Esophagus muscularis mucosa (tissue), 4 donors: ENCODE data around the gene MYH7.

Experiments
- CTCF ChIP-seq, 3 experiments: fragments of 200-600 bp in 2 of 3; fragments of 450-650 bp in 1 of 3; sonication (generic) in 2 of 3; IDR thresholded peaks; one replicate each; pipeline ENCODE4 v1.5.1; 2017 to 2019; ENCODE audit warnings: antibody characterized with exemption in 3 of 3, mild to moderate bottlenecking in 2 of 3, moderate library complexity in 1 of 3
- EP300 ChIP-seq: sonication (generic); formaldehyde crosslinking; IDR thresholded peaks from one replicate; pipeline ENCODE4 v1.6.1; 2017; ENCODE audit warnings: antibody characterized with exemption
- POLR2A ChIP-seq: fragments of 450-650 bp; IDR thresholded peaks from one replicate; pipeline ENCODE4 v1.6.1; 2017; ENCODE audit warnings: antibody characterized with exemption, moderate library complexity, mild to moderate bottlenecking, low read depth
- POLR2AphosphoS5 ChIP-seq, 2 donors: sonication (generic); formaldehyde crosslinking; IDR thresholded peaks; one replicate each; pipeline ENCODE4 v1.6.1; 2017; ENCODE audit warnings: antibody characterized with exemption in 2 of 2

DNA sequence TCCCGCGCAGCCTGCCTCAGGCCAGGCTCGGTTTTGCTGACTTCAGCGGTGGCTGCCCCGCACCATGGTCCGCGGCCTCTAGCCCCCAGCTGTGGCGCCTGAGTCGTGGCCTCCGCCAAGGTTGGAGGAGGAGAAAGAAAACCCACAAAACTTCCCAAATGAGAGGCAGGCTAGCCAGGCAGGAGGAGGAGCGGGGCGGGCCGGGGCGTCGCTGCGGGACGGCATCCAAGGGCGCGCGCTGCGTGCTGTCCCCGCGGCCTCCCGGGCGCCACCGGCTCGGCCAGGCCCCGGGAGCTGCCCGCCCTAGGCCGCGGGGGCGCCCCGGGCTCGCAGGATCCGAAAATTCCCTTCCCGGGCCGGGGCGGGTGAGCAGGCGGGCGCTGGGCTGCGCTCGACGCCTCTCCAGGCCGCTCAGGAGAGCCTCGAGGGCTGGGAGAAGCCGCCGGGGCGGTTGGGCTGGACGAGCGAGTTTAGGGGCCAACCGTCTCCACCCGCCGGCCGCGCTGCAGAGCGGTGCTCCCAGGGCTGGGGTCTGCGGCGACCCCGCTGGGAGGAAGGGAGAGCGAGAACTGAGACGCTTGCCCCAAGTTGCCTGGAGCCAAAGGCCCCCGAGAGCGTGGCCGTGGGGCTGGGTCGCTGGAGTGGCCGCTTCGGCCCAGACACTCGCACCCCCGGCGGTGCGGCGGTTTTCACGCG is 70.3 kb downstream of the MYH7 start, which contains the start of gene EFS:
- TF ChIP-seq EP300 (no peak), CTCF (IDR thresholded peaks at IDR 0.05) (no peak), POLR2A (no peak), POLR2AphosphoS5 (IDR thresholded peaks at IDR 0.05) (peak in 1 of 2 donors; percentile 5)
